NCI-H2107 treated with DMSO at 0.1 percent for 48 hours (cell line): ENCODE measurements around the gene VASH1.

Experiments used
- DNase-seq: peaks from one replicate; lab custom pipeline; 2025; ENCODE audit not compliant: unreplicated experiment; lab: John Stamatoyannopoulos, UW

Gene VASH1

GRCh38 chr14:76829013-76829365 is 67.7 kb downstream of the VASH1 start:
- no peak for DNase-seq

DNA sequence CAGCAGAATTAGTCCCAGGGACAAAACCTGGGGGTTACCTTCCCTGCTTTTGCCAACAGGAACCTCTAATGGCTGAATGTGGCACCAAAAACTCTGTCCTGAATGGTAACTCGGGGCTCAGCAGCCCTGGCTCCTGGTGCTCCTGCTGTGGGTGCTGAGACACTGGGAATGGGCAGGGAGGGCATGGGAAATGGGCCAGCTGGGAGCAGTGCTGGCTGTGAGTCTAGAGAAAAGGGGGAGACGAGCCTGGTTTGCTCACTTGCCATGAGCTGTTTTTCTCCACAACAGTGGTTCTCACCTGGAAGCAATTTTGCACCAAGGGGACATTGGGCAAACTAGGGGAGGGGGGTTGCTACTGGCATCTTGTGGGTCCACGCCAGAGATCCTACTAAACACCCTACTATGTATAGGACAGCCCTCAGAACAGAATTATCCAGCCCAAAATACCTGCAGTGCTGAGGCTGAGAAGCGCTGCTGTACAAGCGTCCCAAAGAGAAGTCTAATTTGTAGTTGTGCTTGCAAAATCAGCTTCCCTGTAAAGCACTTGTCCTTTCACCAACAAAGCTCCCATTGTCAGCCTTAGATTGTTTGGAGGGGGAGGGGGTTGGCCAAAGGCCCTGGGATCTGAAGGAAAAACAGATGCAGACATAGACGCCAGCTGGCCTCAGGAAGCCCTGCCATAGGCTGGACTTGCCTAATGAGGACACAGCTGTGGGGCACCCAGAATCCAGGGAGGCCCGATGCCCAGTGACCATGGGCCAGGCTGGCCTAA is 68.6 kb downstream of the VASH1 start:
- DNase-seq: no peak

DNA sequence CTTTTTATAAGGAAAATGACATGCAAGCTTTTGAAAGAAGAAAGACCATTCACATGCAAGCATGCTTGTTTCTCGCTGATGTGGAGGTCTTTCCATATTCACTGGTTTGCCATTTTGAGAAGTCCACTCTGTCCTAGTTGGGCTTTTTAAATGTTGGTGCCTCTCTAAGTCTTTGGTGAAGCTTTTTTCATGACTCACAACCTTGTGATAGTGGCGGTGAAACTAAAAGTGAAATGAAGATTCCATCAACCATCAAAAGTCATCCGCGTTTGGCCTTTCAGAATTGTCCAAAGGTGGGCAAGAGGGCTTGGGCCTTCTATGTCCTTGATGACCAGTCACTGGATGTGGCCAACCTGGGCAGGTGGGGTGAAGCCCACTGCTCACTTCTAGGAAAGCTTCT is 69.3 kb downstream of the VASH1 start:
- no peak for DNase-seq

DNA sequence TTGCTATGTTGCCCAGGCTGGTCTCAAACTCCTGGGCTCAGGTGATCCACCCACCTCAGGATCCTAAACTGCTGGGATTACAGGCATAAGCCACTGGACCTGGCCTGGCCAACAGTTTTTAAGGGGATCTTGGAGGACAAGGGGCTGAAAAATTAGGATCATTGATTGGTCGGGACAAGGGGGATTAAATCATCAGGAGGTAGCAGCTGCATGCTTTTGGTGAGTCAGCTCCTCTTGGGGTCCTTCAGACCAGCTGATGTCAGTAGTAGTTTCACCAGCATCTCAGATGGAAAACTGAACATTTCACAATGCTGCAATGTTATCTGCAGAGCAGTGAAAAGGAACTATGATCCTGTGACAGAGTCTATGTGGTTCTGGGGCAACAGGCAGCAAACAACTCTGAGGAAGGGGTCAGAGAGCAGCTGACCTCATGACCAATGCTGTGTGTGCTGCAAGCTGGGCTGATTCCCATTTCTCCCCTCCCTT is 71.3 kb downstream of the VASH1 start:
- no peak for DNase-seq
